ENCODE data around the gene KCNMA1.

The KCNMA1 gene

GRCh38 chr10:77441353-77442166 lies 196.0 kb downstream of the KCNMA1 start:
- no peak for FAIRE-seq

- no peak for FAIRE-seq
These were observed 201.2 kb downstream of the KCNMA1 start for GRCh38 chr10:77436257-77436975.

GRCh38 chr10:77433546-77433945 lies 204.1 kb downstream of the KCNMA1 start:
- FAIRE-seq = no peak

GRCh38 chr10:77431980-77432797 lies 205.4 kb downstream of the KCNMA1 start:
- no peak for FAIRE-seq

- FAIRE-seq = no peak
These were observed 206.4 kb downstream of the KCNMA1 start for GRCh38 chr10:77431209-77431611.

- no peak for FAIRE-seq
These were observed 207.1 kb downstream of the KCNMA1 start for GRCh38 chr10:77430530-77430929.

GRCh38 chr10:77428691-77429395 lies 208.8 kb downstream of the KCNMA1 start:
- FAIRE-seq = no peak

GRCh38 chr10:77424257-77424656 lies 213.4 kb downstream of the KCNMA1 start:
- FAIRE-seq = no peak

GRCh38 chr10:77422491-77423338 lies 214.9 kb downstream of the KCNMA1 start:
- FAIRE-seq = no peak

- FAIRE-seq = no peak
These were observed 216.0 kb downstream of the KCNMA1 start for GRCh38 chr10:77421591-77421990.

- FAIRE-seq = no peak
These were observed 216.6 kb downstream of the KCNMA1 start for GRCh38 chr10:77420947-77421523.

GRCh38 chr10:77419979-77420378 lies 217.6 kb downstream of the KCNMA1 start:
- no peak for FAIRE-seq

GRCh38 chr10:77419056-77419455 lies 218.6 kb downstream of the KCNMA1 start:
- no peak for FAIRE-seq

- FAIRE-seq = no peak
These were observed 219.6 kb downstream of the KCNMA1 start for GRCh38 chr10:77417806-77418640.

- FAIRE-seq = no peak
These were observed 220.2 kb downstream of the KCNMA1 start for GRCh38 chr10:77417359-77417758.

GRCh38 chr10:77416311-77417135 lies 221.1 kb downstream of the KCNMA1 start:
- no peak for FAIRE-seq

GRCh38 chr10:77415313-77415960 lies 222.2 kb downstream of the KCNMA1 start:
- FAIRE-seq = no peak

GRCh38 chr10:77413231-77413630 lies 224.4 kb downstream of the KCNMA1 start:
- FAIRE-seq = no peak

Measured in colon (tissue), 2 donors.